Nephron progenitor cell (in vitro differentiated cells): ENCODE measurements around the gene PIR.

Source experiments
- DNase-seq: peaks from one replicate; pipeline ENCODE4 v3.0.0; 2021
- H3K27ac Mint-ChIP-seq: 2 replicates; pipeline ENCODE4 v1.8.0; 2021; ENCODE audit warnings: mild to moderate bottlenecking, moderate library complexity, mixed read lengths
- H3K27me3 Mint-ChIP-seq: 2 replicates; pipeline ENCODE4 v1.8.0; 2021; ENCODE audit warnings: mild to moderate bottlenecking, low read depth, mixed read lengths; ENCODE audit not compliant: poor library complexity
- H3K36me3 Mint-ChIP-seq: 2 replicates; pipeline ENCODE4 v1.8.0; 2021; ENCODE audit warnings: low read depth, mixed read lengths
- H3K4me1 Mint-ChIP-seq: 2 replicates; pipeline ENCODE4 v1.8.0; 2021; ENCODE audit warnings: mixed read lengths
- H3K4me3 Mint-ChIP-seq: 2 replicates; pipeline ENCODE4 v1.8.0; 2021; ENCODE audit warnings: mild to moderate bottlenecking, moderate library complexity, mixed read lengths
- H3K9me3 Mint-ChIP-seq: 2 replicates; pipeline ENCODE4 v1.8.0; 2021; ENCODE audit warnings: mild to moderate bottlenecking, moderate library complexity, mixed read lengths
- TF ChIP-seq, protein P1 (sequence below): fragments of 200-600 bp; sonication (generic); IDR thresholded peaks from 2 replicates; pipeline ENCODE4 v1.5.0; 2021; ENCODE audit warnings: antibody characterized with exemption

The PIR gene

GRCh38 chrX:15384304-15384703 is 108.8 kb downstream of the PIR start, which contains the start of gene VEGFD:
Gene VEGFD (minus strand): TSS chrX:15384413. CDS start chrX:15383946, 467 bp downstream.
- no peaks in the 10 kb centered on the region for H3K9me3 Mint-ChIP-seq
- no peaks in the 10 kb centered on the region for H3K27me3 Mint-ChIP-seq
- peaks cover 10% of the 10 kb centered on the region for H3K36me3 Mint-ChIP-seq
- TF ChIP-seq, protein P1, sequence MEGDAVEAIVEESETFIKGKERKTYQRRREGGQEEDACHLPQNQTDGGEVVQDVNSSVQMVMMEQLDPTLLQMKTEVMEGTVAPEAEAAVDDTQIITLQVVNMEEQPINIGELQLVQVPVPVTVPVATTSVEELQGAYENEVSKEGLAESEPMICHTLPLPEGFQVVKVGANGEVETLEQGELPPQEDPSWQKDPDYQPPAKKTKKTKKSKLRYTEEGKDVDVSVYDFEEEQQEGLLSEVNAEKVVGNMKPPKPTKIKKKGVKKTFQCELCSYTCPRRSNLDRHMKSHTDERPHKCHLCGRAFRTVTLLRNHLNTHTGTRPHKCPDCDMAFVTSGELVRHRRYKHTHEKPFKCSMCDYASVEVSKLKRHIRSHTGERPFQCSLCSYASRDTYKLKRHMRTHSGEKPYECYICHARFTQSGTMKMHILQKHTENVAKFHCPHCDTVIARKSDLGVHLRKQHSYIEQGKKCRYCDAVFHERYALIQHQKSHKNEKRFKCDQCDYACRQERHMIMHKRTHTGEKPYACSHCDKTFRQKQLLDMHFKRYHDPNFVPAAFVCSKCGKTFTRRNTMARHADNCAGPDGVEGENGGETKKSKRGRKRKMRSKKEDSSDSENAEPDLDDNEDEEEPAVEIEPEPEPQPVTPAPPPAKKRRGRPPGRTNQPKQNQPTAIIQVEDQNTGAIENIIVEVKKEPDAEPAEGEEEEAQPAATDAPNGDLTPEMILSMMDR: no peak
- H3K4me3 Mint-ChIP-seq: peak within 1 kb of the TSS; percentile 77
- peaks cover 42% of the 10 kb centered on the region for H3K4me1 Mint-ChIP-seq
- peak within 1 kb of the TSS; percentile 68 for H3K27ac Mint-ChIP-seq
- no peak for DNase-seq

GRCh38 chrX:15382813-15383212 is 110.3 kb downstream of the PIR start:
- Mint-ChIP-seq H3K27me3 (no peaks in the 10 kb centered on the region), H3K9me3 (no peaks in the 10 kb centered on the region), H3K4me3 (peak overlapping the region; percentile 77), H3K4me1 (peaks cover 37% of the 10 kb centered on the region), H3K36me3 (peaks cover 10% of the 10 kb centered on the region), H3K27ac (peak overlapping the region; percentile 23)
- TF ChIP-seq, protein P1: peak; percentile 27
- no peak for DNase-seq

DNA sequence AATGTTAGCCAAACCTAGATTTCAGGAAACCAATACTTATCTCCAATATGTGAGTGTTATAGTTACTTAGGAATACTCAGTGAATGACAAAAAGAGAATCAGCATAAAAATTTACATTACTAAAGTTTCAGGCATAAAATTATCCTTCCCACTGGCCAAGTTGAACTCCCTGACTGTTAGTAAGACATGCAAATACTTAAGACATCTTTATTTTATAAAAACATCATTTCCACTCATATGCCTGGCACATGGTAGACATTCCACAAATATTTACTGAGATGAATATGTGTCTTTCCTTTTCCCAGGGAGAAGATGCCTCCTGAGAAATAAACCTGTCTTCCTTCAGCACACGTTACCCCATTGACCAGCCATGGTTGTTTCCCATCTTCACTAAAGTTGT is 116.2 kb downstream of the PIR start:
- no peak for DNase-seq
- H3K4me3 Mint-ChIP-seq: no peak overlapping the region
- TF ChIP-seq, protein P1: no peak
- H3K36me3 Mint-ChIP-seq: peaks cover 5% of the 10 kb centered on the region
- no peaks in the 10 kb centered on the region for H3K9me3 Mint-ChIP-seq
- H3K27ac Mint-ChIP-seq: no peak overlapping the region
- H3K4me1 Mint-ChIP-seq: peaks cover 15% of the 10 kb centered on the region
- H3K27me3 Mint-ChIP-seq: no peaks in the 10 kb centered on the region

- H3K4me1 Mint-ChIP-seq: peaks cover 15% of the 10 kb centered on the region
- peaks cover 9% of the 10 kb centered on the region for H3K36me3 Mint-ChIP-seq
- DNase-seq: no peak
- no peak overlapping the region for H3K4me3 Mint-ChIP-seq
- peaks cover 3% of the 10 kb centered on the region for H3K9me3 Mint-ChIP-seq
- no peaks in the 10 kb centered on the region for H3K27me3 Mint-ChIP-seq
- peak overlapping the region; percentile 31 for H3K27ac Mint-ChIP-seq
- TF ChIP-seq, protein P1: no peak
These were observed 119.2 kb downstream of the PIR start for GRCh38 chrX:15373976-15374375.

DNA sequence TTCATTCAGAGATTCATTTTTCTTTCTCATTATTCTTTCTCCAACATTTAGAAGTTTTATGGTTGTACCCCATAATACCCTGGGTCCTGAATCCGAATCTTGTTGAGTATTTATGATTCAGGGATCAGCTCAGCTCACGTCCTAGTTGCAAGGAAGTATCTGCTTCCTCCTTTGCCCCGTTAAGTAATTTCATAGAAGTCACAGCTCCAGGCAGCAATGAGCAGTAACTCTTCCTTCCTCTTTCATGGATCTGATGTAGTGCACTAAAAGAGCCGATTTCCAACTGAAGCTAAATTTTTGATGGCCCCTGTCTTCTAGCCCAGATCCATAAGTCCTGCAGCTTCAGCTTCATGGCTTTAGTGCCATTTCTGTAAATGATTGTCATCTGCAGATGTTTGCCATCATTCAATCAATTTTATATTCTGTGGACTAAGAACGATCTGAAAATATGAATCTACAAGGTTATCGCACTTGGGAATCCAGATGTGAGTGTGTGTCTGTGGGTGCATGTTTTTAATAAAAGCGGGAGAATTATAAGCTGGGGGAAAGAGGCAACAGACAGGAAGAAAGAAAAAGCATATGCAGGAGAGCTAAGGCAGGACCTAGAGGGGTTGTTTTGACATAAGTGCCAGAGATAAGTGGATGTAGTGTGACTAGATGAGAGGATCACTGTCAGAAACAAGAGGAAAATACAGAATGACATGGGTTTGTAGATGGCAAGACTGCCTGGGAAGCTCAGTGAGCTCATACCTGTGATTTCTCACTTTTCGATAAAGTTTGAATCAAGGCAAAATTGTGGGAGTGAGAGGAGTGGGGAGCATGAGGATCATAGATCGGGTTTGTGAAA is 126.4 kb downstream of the PIR start:
- H3K27me3 Mint-ChIP-seq: peaks cover 3% of the 10 kb centered on the region
- peaks cover 3% of the 10 kb centered on the region for H3K9me3 Mint-ChIP-seq
- no peak overlapping the region for H3K4me3 Mint-ChIP-seq
- TF ChIP-seq, protein P1: no peak
- no peak overlapping the region for H3K27ac Mint-ChIP-seq
- H3K36me3 Mint-ChIP-seq: peaks cover 4% of the 10 kb centered on the region
- no peaks in the 10 kb centered on the region for H3K4me1 Mint-ChIP-seq
- DNase-seq: no peak

DNA sequence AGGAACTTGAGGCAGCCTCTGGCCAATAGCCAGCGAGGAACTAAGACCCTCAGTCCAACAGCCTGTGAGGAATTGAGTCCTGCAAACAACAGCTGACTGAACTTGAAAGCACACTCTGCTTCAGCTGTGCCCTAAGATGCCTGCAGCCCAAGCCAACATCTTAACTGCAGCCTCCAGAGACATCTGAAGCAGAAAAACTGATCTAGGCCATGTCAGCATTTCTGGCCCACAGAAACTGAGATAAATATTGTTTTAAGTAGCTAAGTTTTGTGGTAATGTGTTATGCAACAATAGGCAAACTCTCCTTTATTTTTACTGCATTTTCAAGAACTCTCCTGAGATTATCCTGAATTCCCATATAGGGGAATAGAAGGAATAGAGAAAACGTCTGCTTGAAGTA is 133.4 kb downstream of the PIR start:
- Mint-ChIP-seq H3K9me3 (peaks cover 2% of the 10 kb centered on the region), H3K27me3 (peaks cover 5% of the 10 kb centered on the region), H3K27ac (no peak overlapping the region), H3K4me1 (no peaks in the 10 kb centered on the region), H3K36me3 (no peaks in the 10 kb centered on the region), H3K4me3 (no peak overlapping the region)
- DNase-seq: no peak
- TF ChIP-seq, protein P1: no peak
